GM18909 (cell line): ENCODE measurements around the gene KRTAP6-3.

Experiments
- ATAC-seq: cut with Tn5 transposase; IDR thresholded peaks from one replicate; pipeline ENCODE4 v1.9.1; 2021; ENCODE audit warnings: mild to moderate bottlenecking; ENCODE audit not compliant: unreplicated experiment, poor library complexity

Gene KRTAP6-3, protein sequence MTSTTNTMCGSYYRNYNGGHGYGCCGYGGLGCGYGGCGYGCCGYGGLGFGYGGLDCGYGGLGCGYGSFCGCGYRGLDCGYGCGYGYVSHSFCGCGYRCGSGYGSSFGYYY

GRCh38 chr21:30592140-30592539, at the start of gene KRTAP6-3:
Gene KRTAP6-3 (plus strand): TSS chr21:30592440. CDS start chr21:30592446, 6 bp downstream.
- ATAC-seq: no peak

- ATAC-seq: no peak
Observed at GRCh38 chr21:30552782-30553181, 39.5 kb upstream of the KRTAP6-3 start.

- no peak for ATAC-seq
Observed at GRCh38 chr21:30555095-30555494, 37.1 kb upstream of the KRTAP6-3 start.

- ATAC-seq: no peak
Observed at GRCh38 chr21:30561264-30561895, 30.9 kb upstream of the KRTAP6-3 start, which contains the start of gene KRTAP19-7. Gene KRTAP19-7 (minus strand): TSS chr21:30561314. CDS start chr21:30561289, 25 bp downstream.

- ATAC-seq: no peak
Observed at GRCh38 chr21:30561957-30562356, 30.3 kb upstream of the KRTAP6-3 start.

DNA sequence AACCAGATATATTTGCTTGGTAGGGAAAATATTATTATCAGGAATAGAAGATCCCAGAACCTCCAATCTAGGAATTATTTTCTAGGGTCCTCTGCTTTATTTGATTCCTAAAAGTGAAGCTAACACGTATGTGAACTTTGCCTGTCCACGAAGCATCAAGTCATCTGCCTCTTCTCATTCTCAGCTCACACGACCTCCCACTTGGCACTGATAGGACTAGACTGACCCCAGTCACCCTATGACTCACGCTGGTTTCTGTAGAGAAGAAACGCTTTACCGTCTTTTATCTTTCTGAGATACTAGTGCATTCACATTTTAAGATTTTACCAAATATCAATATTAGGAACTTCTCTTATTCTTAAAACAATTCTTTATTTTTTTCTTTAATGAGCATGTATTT, 29.2 kb upstream of the KRTAP6-3 start:
- ATAC-seq: no peak

GRCh38 chr21:30563630-30564029, 28.6 kb upstream of the KRTAP6-3 start:
- ATAC-seq: no peak

GRCh38 chr21:30567617-30568016, 24.6 kb upstream of the KRTAP6-3 start:
- ATAC-seq: no peak

GRCh38 chr21:30577766-30578165, 14.5 kb upstream of the KRTAP6-3 start:
- no peak for ATAC-seq

DNA sequence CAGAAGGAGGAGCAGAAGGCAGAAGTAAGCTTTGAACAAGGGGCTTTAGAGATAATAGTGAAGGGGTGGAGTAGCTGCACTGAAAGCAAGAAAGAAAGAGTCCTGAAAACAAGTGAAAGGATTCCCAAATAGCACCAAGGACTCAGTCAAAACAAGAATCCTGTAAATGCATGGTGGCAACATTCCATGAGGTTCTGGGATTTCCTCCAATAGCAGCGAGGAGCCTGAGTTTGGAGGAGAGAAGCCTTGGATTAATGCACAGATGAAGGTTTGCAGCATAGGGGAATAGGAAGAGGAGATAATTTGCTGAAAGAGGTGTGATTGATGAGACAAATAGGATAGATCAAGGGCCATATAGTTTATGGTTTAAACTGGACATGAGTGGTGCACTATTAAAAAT, 12.9 kb upstream of the KRTAP6-3 start:
- ATAC-seq: no peak

DNA sequence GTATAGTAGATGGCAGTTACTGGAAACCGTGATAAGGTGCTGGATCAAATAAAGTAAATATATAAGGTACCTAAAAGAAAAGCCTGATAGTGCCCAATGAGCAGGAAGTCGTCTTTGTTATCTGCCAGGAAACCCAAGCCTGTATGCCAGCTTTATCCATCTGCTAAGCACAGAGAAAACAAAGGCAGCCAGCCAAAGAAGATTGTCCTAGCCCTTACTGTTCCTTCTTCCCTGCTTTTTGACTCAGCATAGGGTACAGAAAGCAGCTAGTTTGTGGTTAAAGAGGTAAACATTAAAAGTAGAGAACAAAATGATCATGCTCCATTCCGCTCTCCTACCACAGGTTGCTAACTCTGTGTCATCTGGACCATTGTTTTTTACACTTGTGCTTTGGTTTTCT, 12.1 kb upstream of the KRTAP6-3 start:
- ATAC-seq: no peak

DNA sequence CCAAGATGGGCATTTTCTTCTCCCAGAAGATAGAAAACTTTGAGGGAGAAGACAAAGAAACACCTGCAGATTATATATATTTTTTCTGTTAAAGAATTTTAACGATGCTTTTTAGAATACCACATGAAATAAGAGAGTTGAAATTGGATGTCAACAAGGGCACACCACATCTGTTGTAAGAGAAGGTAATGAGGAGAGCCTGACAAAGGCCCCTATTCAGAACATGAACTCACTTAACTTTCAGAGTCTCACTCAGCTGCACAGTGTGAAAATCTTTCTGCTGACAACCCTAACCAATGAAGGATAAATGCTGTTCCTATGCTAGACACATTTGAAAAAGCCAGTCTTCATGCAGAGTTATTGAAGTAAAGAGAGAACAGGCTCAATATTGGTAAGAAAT, 9.4 kb upstream of the KRTAP6-3 start:
- ATAC-seq: no peak

GRCh38 chr21:30590297-30590696, 1.9 kb upstream of the KRTAP6-3 start, which contains the start of gene KRTAP22-2:
Gene KRTAP22-2 (minus strand): TSS chr21:30590397.
- ATAC-seq: no peak

DNA sequence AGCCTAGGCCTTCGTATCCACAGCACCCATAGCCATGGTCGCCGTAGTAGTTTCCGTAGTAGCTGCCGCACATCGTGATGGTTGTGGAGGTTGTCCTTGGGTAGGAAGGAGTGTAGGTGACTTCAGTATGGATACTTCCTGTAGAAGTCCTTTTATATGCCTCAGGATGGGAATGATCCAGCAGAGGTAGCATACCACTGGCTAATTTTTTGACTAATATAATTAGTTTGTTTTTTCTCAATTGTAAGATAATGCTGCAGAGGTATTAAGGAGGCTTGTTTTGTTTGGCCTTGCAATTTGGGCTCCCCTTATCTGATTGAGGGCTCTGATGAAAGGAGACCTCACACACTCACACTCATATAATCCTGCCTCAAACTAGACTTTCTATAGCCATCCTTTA, 6.6 kb downstream of the KRTAP6-3 start, which contains the start of gene KRTAP6-2:
Gene KRTAP6-2, minus strand, starts transcription at position 101 of the 400 bp plus-strand sequence. Its CDS starts 28 bp downstream, at position 73.
- no peak for ATAC-seq

DNA sequence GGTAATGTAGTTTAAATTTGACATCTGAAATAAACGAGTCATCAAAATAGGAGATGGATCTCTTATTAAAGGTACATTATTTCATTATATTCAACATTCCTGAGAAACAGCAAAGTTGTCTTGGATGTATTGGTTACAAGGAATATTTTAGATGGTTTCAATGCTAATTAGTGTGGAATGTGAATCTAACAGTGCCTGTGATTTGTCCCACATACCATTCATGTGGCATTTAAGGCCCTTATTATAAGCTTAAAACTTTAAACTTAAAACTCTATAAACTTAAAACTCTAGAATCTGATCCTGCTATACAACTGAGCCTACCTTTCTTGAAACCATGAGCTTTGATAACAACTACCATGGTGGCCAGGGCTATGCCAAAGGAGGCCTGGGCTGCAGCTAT, 8.5 kb downstream of the KRTAP6-3 start, which contains the start of gene KRTAP22-1:
Gene KRTAP22-1, plus strand, starts transcription at position 301 of the 400 bp plus-strand sequence.
- no peak for ATAC-seq

GRCh38 chr21:30605968-30606367, 13.7 kb downstream of the KRTAP6-3 start:
- ATAC-seq: no peak

DNA sequence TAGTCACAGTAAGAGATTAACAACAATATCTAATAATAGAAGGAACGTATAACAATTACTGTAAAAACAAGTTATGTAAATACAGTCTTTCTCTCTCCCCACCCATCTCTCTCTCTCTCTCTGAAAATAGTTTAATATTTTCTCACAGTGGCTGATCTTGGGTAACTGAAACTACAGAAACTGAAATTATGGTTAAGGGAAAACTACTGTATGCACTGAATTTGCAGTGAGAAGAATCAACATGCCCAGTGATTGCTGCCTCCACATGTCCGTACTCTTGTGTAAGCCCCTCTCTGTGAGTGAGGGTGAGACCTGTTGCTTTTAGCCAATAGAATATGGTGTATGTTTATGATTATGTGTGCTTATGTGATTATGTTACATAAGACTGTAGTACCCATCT, 19.9 kb downstream of the KRTAP6-3 start:
- ATAC-seq: no peak

- no peak for ATAC-seq
Observed at GRCh38 chr21:30613836-30614235, 21.6 kb downstream of the KRTAP6-3 start, which contains the start of gene KRTAP6-1. Gene KRTAP6-1 (minus strand): TSS chr21:30613930. CDS start chr21:30613904, 26 bp downstream.

GRCh38 chr21:30615199-30615598, 23.0 kb downstream of the KRTAP6-3 start:
- no peak for ATAC-seq

GRCh38 chr21:30616125-30616524, 23.9 kb downstream of the KRTAP6-3 start, which contains the start of gene KRTAP20-1:
Gene KRTAP20-1 (plus strand): TSS chr21:30616425. CDS start chr21:30616455, 30 bp downstream.
- ATAC-seq: no peak

- ATAC-seq: no peak
Observed at GRCh38 chr21:30620080-30620479, 27.8 kb downstream of the KRTAP6-3 start.

GRCh38 chr21:30620522-30620921, 28.3 kb downstream of the KRTAP6-3 start, which contains the start of gene KRTAP20-4:
Gene KRTAP20-4 (plus strand): TSS chr21:30620627.
- no peak for ATAC-seq
